Loucy (cell line): ENCODE data around the gene UCMA.

Experiments
- EZH2phosphoT487 ChIP-seq: fragments of 200-600 bp; IDR thresholded peaks from 2 replicates; pipeline ENCODE4 v1.6.1; 2018; ENCODE audit warnings: antibody characterized with exemption, mild to moderate bottlenecking, moderate library complexity, borderline replicate concordance
- TF ChIP-seq, protein P1 (sequence below): fragments of 200-600 bp; sonication (generic); conservative IDR thresholded peaks from 2 replicates; pipeline ENCODE4 v1.5.1; 2014; ENCODE audit warnings: mild to moderate bottlenecking, antibody characterized with exemption, low read length

DNA sequence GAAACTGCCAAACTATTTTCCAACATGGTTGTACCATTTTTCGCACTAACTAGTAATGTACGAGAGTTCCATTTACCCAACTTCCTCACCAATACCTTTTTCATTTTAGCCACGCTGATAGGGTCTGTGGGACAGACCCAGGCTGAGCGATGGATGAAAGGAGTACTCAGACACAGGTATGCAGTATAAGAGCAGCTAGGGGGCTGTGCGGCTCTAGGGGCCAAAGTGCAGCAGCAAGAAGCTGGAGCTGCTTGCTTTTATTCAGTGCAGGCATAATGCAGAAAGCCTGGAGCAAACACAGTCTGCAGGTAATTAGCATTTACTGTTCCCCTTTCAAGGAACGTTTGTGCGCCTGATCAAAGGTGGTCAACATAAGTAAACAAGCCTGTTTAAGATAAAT, 21.0 kb downstream of the UCMA start:
- TF ChIP-seq, protein P1, sequence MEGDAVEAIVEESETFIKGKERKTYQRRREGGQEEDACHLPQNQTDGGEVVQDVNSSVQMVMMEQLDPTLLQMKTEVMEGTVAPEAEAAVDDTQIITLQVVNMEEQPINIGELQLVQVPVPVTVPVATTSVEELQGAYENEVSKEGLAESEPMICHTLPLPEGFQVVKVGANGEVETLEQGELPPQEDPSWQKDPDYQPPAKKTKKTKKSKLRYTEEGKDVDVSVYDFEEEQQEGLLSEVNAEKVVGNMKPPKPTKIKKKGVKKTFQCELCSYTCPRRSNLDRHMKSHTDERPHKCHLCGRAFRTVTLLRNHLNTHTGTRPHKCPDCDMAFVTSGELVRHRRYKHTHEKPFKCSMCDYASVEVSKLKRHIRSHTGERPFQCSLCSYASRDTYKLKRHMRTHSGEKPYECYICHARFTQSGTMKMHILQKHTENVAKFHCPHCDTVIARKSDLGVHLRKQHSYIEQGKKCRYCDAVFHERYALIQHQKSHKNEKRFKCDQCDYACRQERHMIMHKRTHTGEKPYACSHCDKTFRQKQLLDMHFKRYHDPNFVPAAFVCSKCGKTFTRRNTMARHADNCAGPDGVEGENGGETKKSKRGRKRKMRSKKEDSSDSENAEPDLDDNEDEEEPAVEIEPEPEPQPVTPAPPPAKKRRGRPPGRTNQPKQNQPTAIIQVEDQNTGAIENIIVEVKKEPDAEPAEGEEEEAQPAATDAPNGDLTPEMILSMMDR: no peak
- TF ChIP-seq EZH2phosphoT487: no peak
